ENCODE measurements around the gene FKBP4. TPM values are rescaled to one million over a fixed set of nuclear protein-coding genes. Genes with fewer than 3 reads are reported as not detected.

Gene FKBP4
- total and polyA plus RNA-seq, 9 of the 15 experiments (the other 6 are each of a cell fraction or from before 2014, with no cell fraction given), result 16.3 to 154 (median 90.1) TPM

GRCh38 chr12:2776129-2776806, 18.5 kb upstream of the FKBP4 start:
- Histone ChIP-seq H2AFZ (ENCODE audit: low read depth, low read length) (no peak overlapping the region), H3K27ac (ENCODE audit: extremely low read depth, low read depth, low read length) (no peak overlapping the region), H3K4me3 (no peak overlapping the region), H3K36me3 (ENCODE audit: control insufficient read depth, insufficient read depth, low read length) (no peaks in the 10 kb centered on the region), H3K9me3 (replicated peaks; ENCODE audit: control insufficient read depth, insufficient read depth, low read depth, low read length) (no peaks in the 10 kb centered on the region), H4K20me1 (replicated peaks; ENCODE audit: control insufficient read depth, insufficient read depth, low read length) (peaks cover 4% of the 10 kb centered on the region), H3K4me1 (replicated peaks in 1 of 2; ENCODE audit: control insufficient read depth in 2 of 2, insufficient read depth in 2 of 2, low read length in 2 of 2) (no peaks in the 10 kb centered on the region; a peak in 1 of 5 replicates), H3K79me2 (ENCODE audit: control insufficient read depth, insufficient read depth, low read length) (no peaks in the 10 kb centered on the region), H3K4me2 (ENCODE audit: insufficient read depth, low read length) (no peak overlapping the region), H3K9me1 (ENCODE audit: control insufficient read depth, insufficient read depth, low read length) (no peaks in the 10 kb centered on the region), H3K27me3 (ENCODE audit: control insufficient read depth in 2 of 2, insufficient read depth in 2 of 2, low read length in 2 of 2) (peaks cover 3 to 47% of the 10 kb centered on the region in 2 experiments; a peak in 4 of 5 replicates), H3K9ac (ENCODE audit: insufficient read depth in 1 of 2, low read depth in 2 of 2, low read length in 2 of 2) (no peak overlapping the region)
- no peak for FAIRE-seq
- no peak for ATAC-seq
- CTCF ChIA-PET (ENCODE audit: low intra/inter-chr PET ratio), result no interaction called here
- BruUV-seq (replicated peaks), result no TSS peak
- WGBS (ENCODE audit: insufficient coverage, low coverage, missing lambda C conversion rate), result under 1% methylated on average over 12 of the region's 20 CpGs
- in situ Hi-C loops (cut with MboI) (no loop called here), intact Hi-C loops (cut with micrococcal nuclease) (no loop called here)
- TF ChIP-seq ZFPM2 (CRISPR knock-in tag; IDR thresholded peaks at IDR 0.05), result no peak
- TF ChIP-seq SIRT6 (IDR thresholded peaks at IDR 0.05; ENCODE audit: low read depth, low read length), result no peak
- DNase-seq (ENCODE audit: extremely low read depth in 1 of 4, low spot score in 3 of 4), result no peak
- POLR2A ChIA-PET, result no interaction called here

- ChIA-PET CTCF (ENCODE audit: low intra/inter-chr PET ratio) (no interaction called here), POLR2A (no interaction called here)
- H3K4me2 ChIP-seq (ENCODE audit: insufficient read depth, low read length), result no peak overlapping the region
- no peak overlapping the region for H2AFZ ChIP-seq (ENCODE audit: low read depth, low read length)
- H3K4me1 ChIP-seq (replicated peaks in 1 of 2; ENCODE audit: control insufficient read depth in 2 of 2, insufficient read depth in 2 of 2, low read length in 2 of 2), result peaks cover 2 to 4% of the 10 kb centered on the region in 2 experiments; a peak in 2 of 5 replicates
- DNase-seq (ENCODE audit: extremely low read depth in 1 of 4, low spot score in 3 of 4) (peak in 2 of 4 experiments; percentile 19 to 22), ATAC-seq (no peak; the same call in 2 of the 3 replicates), FAIRE-seq (no peak)
- in situ Hi-C loops (cut with MboI) (no loop called here), intact Hi-C loops (cut with micrococcal nuclease) (no loop called here)
- peaks cover 2 to 36% of the 10 kb centered on the region in 2 experiments; a peak in 4 of 5 replicates for H3K27me3 ChIP-seq (ENCODE audit: control insufficient read depth in 2 of 2, insufficient read depth in 2 of 2, low read length in 2 of 2)
- H3K4me3 ChIP-seq, result no peak overlapping the region
- H3K9ac ChIP-seq (ENCODE audit: insufficient read depth in 1 of 2, low read depth in 2 of 2, low read length in 2 of 2), result no peak overlapping the region
- no peak overlapping the region for H3K27ac ChIP-seq (ENCODE audit: extremely low read depth, low read depth, low read length)
- H4K20me1 ChIP-seq (replicated peaks; ENCODE audit: control insufficient read depth, insufficient read depth, low read length), result peaks cover 4% of the 10 kb centered on the region
- TF ChIP-seq C11orf30 (IDR thresholded peaks at IDR 0.05; ENCODE audit: low read depth) (peak; percentile 24; the same call in 1 of the 2 replicates), MTF1 (CRISPR knock-in tag; IDR thresholded peaks at IDR 0.05; ENCODE audit: borderline replicate concordance) (no peak), NFE2 (IDR thresholded peaks at IDR 0.05; ENCODE audit: low read depth) (0 out of 2 replicates have a peak, but pooled peaks have one; percentile 21), CEBPB (tag; IDR thresholded peaks at IDR 0.05) (0 out of 2 replicates have a peak, but pooled peaks have one; percentile 8), ZNF316 (IDR thresholded peaks at IDR 0.05) (peak; percentile 10; the same call in 1 of the 2 replicates), E2F1 (CRISPR knock-in tag; IDR thresholded peaks at IDR 0.05) (no peak), MXD1 (CRISPR knock-in tag; IDR thresholded peaks at IDR 0.05; ENCODE audit: borderline replicate concordance, poor library complexity, severe bottlenecking) (no peak), MAFG (tag; conservative IDR thresholded peaks at IDR 0.05) (peak; percentile 51), PKNOX1 (IDR thresholded peaks at IDR 0.05) (peak; percentile 34; the same call in 1 of the 2 replicates)
- no peaks in the 10 kb centered on the region for H3K9me3 ChIP-seq (replicated peaks; ENCODE audit: control insufficient read depth, insufficient read depth, low read depth, low read length)
- H3K36me3 ChIP-seq (ENCODE audit: control insufficient read depth, insufficient read depth, low read length), result no peaks in the 10 kb centered on the region
- 2% methylated on average over 4 of the region's 4 CpGs for WGBS (ENCODE audit: insufficient coverage, low coverage, missing lambda C conversion rate)
- no peaks in the 10 kb centered on the region for H3K79me2 ChIP-seq (ENCODE audit: control insufficient read depth, insufficient read depth, low read length)
- H3K9me1 ChIP-seq (ENCODE audit: control insufficient read depth, insufficient read depth, low read length), result no peaks in the 10 kb centered on the region
- no TSS peak for BruUV-seq (replicated peaks)
Measured at GRCh38 chr12:2779281-2779680, 15.5 kb upstream of the FKBP4 start.
